ENCODE results near the gene XKRX. TPM values are rescaled to one million over a fixed set of nuclear protein-coding genes. Genes with fewer than 3 reads are reported as not detected.

Gene XKRX
- total RNA-seq, 2 donors from 2014 or later = 0.36 to 0.85 TPM

DNA sequence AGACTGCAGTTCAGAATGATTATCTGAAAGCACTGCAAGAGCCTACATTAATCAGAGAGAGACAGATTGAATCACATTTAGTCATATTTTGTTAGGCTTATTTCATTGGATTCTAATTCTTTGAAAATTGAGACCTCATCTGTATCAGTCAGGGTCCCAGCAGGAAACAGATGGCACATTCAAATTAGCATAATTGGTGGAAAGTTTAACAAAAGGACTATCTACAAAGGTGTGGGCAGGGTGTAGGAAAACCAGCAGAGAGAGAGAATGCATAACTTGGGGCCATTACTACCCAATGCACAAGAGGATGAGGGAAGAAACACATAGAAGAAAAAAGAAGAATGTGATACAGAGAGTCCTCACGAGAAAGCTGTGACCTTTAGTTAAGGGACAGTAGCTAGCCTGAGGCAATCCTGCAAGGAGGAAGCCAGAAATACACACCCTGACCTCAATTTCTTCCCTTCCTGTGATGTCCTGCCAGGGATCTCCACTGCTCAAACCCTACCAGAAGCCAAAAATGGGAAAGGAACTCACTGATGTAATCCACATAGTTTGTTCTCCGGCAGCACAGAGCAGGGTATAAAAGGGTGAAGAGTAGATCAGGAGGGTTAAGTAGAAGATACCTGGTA lies 17.7 kb upstream of the XKRX start:
- Histone ChIP-seq H3K27ac (no peak overlapping the region), H3K4me1 (replicated peaks) (no peaks in the 10 kb centered on the region), H3K27me3 (replicated peaks; ENCODE audit: insufficient read depth) (no peaks in the 10 kb centered on the region), H3K9me3 (no peaks in the 10 kb centered on the region), H3K36me3 (no peaks in the 10 kb centered on the region), H3K4me3 (no peak overlapping the region)
- WGBS = 32% methylated on average over 2 of the region's 2 CpGs
- TF ChIP-seq POLR2AphosphoS5 (IDR thresholded peaks at IDR 0.05) (no peak), POLR2A (IDR thresholded peaks at IDR 0.05) (no peak)
- TF ChIP-seq, protein P1, sequence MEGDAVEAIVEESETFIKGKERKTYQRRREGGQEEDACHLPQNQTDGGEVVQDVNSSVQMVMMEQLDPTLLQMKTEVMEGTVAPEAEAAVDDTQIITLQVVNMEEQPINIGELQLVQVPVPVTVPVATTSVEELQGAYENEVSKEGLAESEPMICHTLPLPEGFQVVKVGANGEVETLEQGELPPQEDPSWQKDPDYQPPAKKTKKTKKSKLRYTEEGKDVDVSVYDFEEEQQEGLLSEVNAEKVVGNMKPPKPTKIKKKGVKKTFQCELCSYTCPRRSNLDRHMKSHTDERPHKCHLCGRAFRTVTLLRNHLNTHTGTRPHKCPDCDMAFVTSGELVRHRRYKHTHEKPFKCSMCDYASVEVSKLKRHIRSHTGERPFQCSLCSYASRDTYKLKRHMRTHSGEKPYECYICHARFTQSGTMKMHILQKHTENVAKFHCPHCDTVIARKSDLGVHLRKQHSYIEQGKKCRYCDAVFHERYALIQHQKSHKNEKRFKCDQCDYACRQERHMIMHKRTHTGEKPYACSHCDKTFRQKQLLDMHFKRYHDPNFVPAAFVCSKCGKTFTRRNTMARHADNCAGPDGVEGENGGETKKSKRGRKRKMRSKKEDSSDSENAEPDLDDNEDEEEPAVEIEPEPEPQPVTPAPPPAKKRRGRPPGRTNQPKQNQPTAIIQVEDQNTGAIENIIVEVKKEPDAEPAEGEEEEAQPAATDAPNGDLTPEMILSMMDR (IDR thresholded peaks at IDR 0.05) = no peak
- intact Hi-C loops (cut with DNase I) = no loop called here
- no peak for DNase-seq (ENCODE audit: low spot score)

DNA sequence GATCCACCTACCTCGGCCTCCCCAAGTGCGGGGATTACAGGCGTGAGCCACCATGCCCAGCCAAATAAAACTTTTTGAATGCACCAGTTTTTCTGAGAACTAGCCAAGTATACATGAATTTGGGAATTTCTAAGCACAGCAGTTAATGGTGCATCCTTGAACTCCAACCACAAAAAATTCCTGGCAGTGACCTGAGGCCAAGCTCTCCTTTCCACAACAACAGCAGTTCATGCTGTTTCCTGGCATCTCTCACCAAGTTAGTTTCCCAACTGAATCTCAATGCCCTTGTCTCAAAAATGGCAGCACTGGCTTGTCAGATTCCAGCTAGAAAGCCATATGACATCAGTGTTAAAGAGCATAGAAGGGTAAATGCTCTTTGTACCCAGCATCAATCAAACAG lies 15.9 kb upstream of the XKRX start:
- no peak for DNase-seq (ENCODE audit: low spot score)
- 89% methylated on average over 3 of the region's 3 CpGs for WGBS

DNA sequence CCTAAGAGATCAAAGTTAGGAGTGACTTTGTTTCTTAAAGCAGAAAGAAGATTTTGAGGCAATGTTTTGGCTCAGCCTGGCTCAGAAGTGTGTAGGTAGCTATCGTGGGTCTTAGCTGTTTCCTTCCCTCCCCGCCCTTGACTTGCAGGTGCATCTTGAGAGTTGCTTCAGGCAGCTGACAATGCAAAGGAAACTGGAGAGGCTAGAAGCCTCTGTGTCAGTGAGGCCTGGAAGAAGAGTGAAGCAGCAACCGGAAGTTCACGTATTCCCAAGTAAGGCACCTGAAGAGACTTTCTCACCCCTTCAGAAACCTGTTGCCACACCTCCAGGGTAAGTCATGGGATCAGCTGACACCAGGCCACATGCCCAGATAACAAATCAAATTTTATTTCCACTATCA lies 10.6 kb upstream of the XKRX start:
- 68% methylated on average over 4 of the region's 4 CpGs for WGBS
- Histone ChIP-seq H3K4me3 (no peak overlapping the region), H3K27me3 (replicated peaks; ENCODE audit: insufficient read depth) (no peaks in the 10 kb centered on the region), H3K9me3 (no peaks in the 10 kb centered on the region), H3K27ac (no peak overlapping the region), H3K4me1 (replicated peaks) (no peaks in the 10 kb centered on the region), H3K36me3 (no peaks in the 10 kb centered on the region)
- DNase-seq (ENCODE audit: low spot score) = no peak
- no peak for TF ChIP-seq POLR2AphosphoS5 (IDR thresholded peaks at IDR 0.05)
- no peak for TF ChIP-seq POLR2A (IDR thresholded peaks at IDR 0.05)
- TF ChIP-seq, protein P1 (IDR thresholded peaks at IDR 0.05) = no peak
- intact Hi-C loops (cut with DNase I) = no loop called here

More for the DNA sequence above, 15.9 kb upstream of the XKRX start:
- Histone ChIP-seq H3K27ac (no peak overlapping the region), H3K27me3 (replicated peaks; ENCODE audit: insufficient read depth) (no peaks in the 10 kb centered on the region), H3K4me3 (no peak overlapping the region), H3K9me3 (no peaks in the 10 kb centered on the region), H3K4me1 (replicated peaks) (no peaks in the 10 kb centered on the region), H3K36me3 (no peaks in the 10 kb centered on the region)
- no peak for TF ChIP-seq POLR2A (IDR thresholded peaks at IDR 0.05)
- TF ChIP-seq POLR2AphosphoS5 (IDR thresholded peaks at IDR 0.05) = no peak
- TF ChIP-seq, protein P1 (IDR thresholded peaks at IDR 0.05) = no peak
- intact Hi-C loops (cut with DNase I) = no loop called here

DNA sequence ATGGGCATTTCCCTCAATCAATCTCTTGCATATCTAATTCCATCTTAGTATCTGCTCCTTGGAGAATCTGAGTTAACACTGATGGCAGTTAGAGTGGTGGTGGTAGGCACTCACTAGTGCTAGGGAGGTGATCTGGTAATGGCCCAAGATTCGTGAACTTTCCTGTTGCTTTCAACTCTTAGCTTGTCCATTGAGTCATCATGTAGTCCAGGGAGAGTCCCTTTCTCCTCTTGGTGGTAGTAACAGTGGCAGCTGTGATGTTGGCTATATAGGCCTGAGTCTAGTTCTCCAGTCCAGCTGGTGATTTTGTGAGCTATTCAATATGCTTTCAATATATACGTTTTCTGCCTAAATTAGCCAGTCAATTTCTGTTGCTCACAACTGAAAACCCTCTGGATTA lies 7.0 kb upstream of the XKRX start:
- Histone ChIP-seq H3K4me3 (no peak overlapping the region), H3K9me3 (no peaks in the 10 kb centered on the region), H3K27me3 (replicated peaks; ENCODE audit: insufficient read depth) (no peaks in the 10 kb centered on the region), H3K27ac (no peak overlapping the region), H3K36me3 (no peaks in the 10 kb centered on the region), H3K4me1 (replicated peaks) (no peaks in the 10 kb centered on the region)
- TF ChIP-seq, protein P1 (IDR thresholded peaks at IDR 0.05) = no peak
- TF ChIP-seq POLR2AphosphoS5 (IDR thresholded peaks at IDR 0.05) (no peak), POLR2A (IDR thresholded peaks at IDR 0.05) (no peak)
- intact Hi-C loops (cut with DNase I) = no loop called here
- no peak for DNase-seq (ENCODE audit: low spot score)
- 81% methylated on average over 2 of the region's 2 CpGs for WGBS

DNA sequence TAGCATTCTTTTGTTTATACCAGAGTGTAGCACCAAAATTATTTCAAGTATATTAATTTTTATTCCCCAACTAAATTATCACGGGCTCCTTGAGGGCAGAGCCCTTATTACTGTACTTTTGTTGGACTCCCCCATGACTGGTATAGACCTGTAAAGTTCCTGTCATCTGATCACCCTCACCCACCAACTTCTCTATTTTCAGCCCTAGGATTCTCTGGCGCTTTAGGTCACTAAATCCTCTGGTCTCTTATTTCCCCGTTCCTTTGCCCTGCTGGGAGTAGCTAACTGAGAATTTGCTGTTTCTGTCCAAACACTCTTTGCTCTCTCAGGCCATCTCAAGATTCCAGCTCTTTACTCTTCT lies 3.2 kb upstream of the XKRX start:
- Histone ChIP-seq H3K27ac (no peak overlapping the region), H3K4me3 (no peak overlapping the region), H3K36me3 (no peaks in the 10 kb centered on the region), H3K27me3 (replicated peaks; ENCODE audit: insufficient read depth) (no peaks in the 10 kb centered on the region), H3K4me1 (replicated peaks) (no peaks in the 10 kb centered on the region), H3K9me3 (no peaks in the 10 kb centered on the region)
- TF ChIP-seq, protein P1 (IDR thresholded peaks at IDR 0.05) = no peak
- TF ChIP-seq POLR2AphosphoS5 (IDR thresholded peaks at IDR 0.05) (no peak), POLR2A (IDR thresholded peaks at IDR 0.05) (no peak)
- DNase-seq (ENCODE audit: low spot score) = no peak
- WGBS = 98% methylated on average over 3 of the region's 3 CpGs
- intact Hi-C loops (cut with DNase I) = no loop called here

Data from prostate gland (tissue), 2 donors.